ENCODE measurements around the gene PIGP. TPM values are rescaled to one million over a fixed set of nuclear protein-coding genes. Genes with fewer than 3 reads are reported as not detected.

Gene PIGP
- total RNA-seq, 1 experiment from 2014 or later, result 13.2 TPM

GRCh38 chr21:37057614-37058013 is 15.3 kb downstream of the PIGP start:
- H2BK5ac ChIP-seq (ENCODE audit: insufficient read length, low read length), result no peak overlapping the region
- H2BK12ac ChIP-seq (ENCODE audit: insufficient read length, low read depth, low read length), result no peak overlapping the region
- no peaks in the 10 kb centered on the region for H3K9me3 ChIP-seq (ENCODE audit: control insufficient read depth, low read depth, low read length)
- peaks cover 3% of the 10 kb centered on the region; the same call in 1 of the 2 replicates for H3K4me1 ChIP-seq (ENCODE audit: insufficient read depth, low read length)
- H4K20me1 ChIP-seq (ENCODE audit: control insufficient read depth, insufficient read depth, insufficient read length), result no peaks in the 10 kb centered on the region
- H4K5ac ChIP-seq (ENCODE audit: insufficient read length, low read depth, low read length), result no peak overlapping the region
- no peaks in the 10 kb centered on the region for H3K23me2 ChIP-seq (ENCODE audit: insufficient read length, low read depth, low read length, poor library complexity, severe bottlenecking)
- no peak overlapping the region for H4K91ac ChIP-seq (ENCODE audit: insufficient read length, low read depth, low read length)
- no peak overlapping the region for H2BK20ac ChIP-seq (ENCODE audit: low read depth, low read length, poor library complexity, severe bottlenecking)
- no peak overlapping the region for H3K27ac ChIP-seq (ENCODE audit: insufficient read length, low read depth, low read length)
- no peak overlapping the region for H2BK120ac ChIP-seq (ENCODE audit: low read depth, low read length, poor library complexity, severe bottlenecking)
- H3K23ac ChIP-seq (ENCODE audit: insufficient read length, low read depth, low read length), result no peak overlapping the region
- DNase-seq, result no peak
- H3K4ac ChIP-seq (ENCODE audit: low read depth, low read length), result no peak overlapping the region
- no peaks in the 10 kb centered on the region for H3K79me1 ChIP-seq (ENCODE audit: insufficient read depth, low read depth, low read length, poor library complexity, severe bottlenecking)
- H3K4me1 Mint-ChIP-seq, result peaks cover 32 to 43% of the 10 kb centered on the region in 2 experiments
- H3K14ac ChIP-seq (ENCODE audit: insufficient read depth, low read length), result no peak overlapping the region; the same call in 1 of the 2 replicates
- no peak overlapping the region for H3K27ac Mint-ChIP-seq
- H3K56ac ChIP-seq (ENCODE audit: insufficient read length, low read depth, low read length), result no peak overlapping the region
- no peaks in the 10 kb centered on the region for H3K79me2 ChIP-seq (ENCODE audit: insufficient read depth, low read length)
- no CpG with 5 or more reads among the region's 7 CpGs for WGBS (ENCODE audit: extremely low coverage, insufficient read length, low lambda C conversion rate)
- TF ChIP-seq CTCF (conservative IDR thresholded peaks at IDR 0.05), result no peak
- H2AFZ ChIP-seq (ENCODE audit: low read length), result no peak overlapping the region
- H3K4me2 ChIP-seq (ENCODE audit: insufficient read depth, insufficient read length, low read length), result no peak overlapping the region
- H3K27me3 Mint-ChIP-seq (ENCODE audit: low read depth), result peaks cover 26% of the 10 kb centered on the region
- no peak overlapping the region for H3K4me3 Mint-ChIP-seq
- no peak overlapping the region for H2BK15ac ChIP-seq (ENCODE audit: low read depth, low read length)
- H3K18ac ChIP-seq (ENCODE audit: insufficient read length, low read depth, low read length), result no peak overlapping the region
- H3K9ac ChIP-seq (ENCODE audit: extremely low read depth, insufficient read length, low read length), result no peak overlapping the region
- no peaks in the 10 kb centered on the region; the same call in 1 of the 2 replicates for H3K27me3 ChIP-seq (ENCODE audit: insufficient read depth, low read length)
- no peak overlapping the region for H2AK5ac ChIP-seq (ENCODE audit: insufficient read length, low read length)
- peaks cover 0 to 13% (median 0%) of the 10 kb centered on the region in 3 experiments; a peak in 3 of 7 replicates for H3K36me3 Mint-ChIP-seq (ENCODE audit: insufficient read depth in 1 of 3, low read depth in 3 of 3)
- peaks cover 7 to 8% of the 10 kb centered on the region in 2 experiments; a peak in 3 of 5 replicates for H3K9me3 Mint-ChIP-seq
- no peak overlapping the region for H4K8ac ChIP-seq (replicated peaks; ENCODE audit: insufficient read length, low read depth, low read length)
- no peak overlapping the region for H3T11ph ChIP-seq (ENCODE audit: low read length)

All from H9 (cell line).